Trophoblast cell (in vitro differentiated cells and primary cell): ENCODE data around the gene PIR.

Experiments used
- DNase-seq, 2 donors: peaks; one replicate each; pipeline ENCODE4 v3.0.0-alpha.2; 2016
- H2AFZ ChIP-seq: 2 replicates; pipeline ENCODE4 v1.6.1; 2013; ENCODE audit warnings: low read length, moderate library complexity, mild to moderate bottlenecking; ENCODE audit not compliant: insufficient read depth, poor library complexity
- H2AK5ac ChIP-seq: 2 replicates; pipeline ENCODE4 v1.6.1; 2013; ENCODE audit warnings: mild to moderate bottlenecking, low read length
- H2BK120ac ChIP-seq: 2 replicates; pipeline ENCODE4 v1.6.1; 2013; ENCODE audit warnings: low read length, mild to moderate bottlenecking, moderate library complexity; ENCODE audit not compliant: insufficient read depth, poor library complexity
- H2BK12ac ChIP-seq: 2 replicates; pipeline ENCODE4 v1.6.1; 2013; ENCODE audit warnings: mild to moderate bottlenecking, low read length, moderate library complexity
- H2BK5ac ChIP-seq: 2 replicates; pipeline ENCODE4 v1.6.1; 2013; ENCODE audit warnings: low read length, low read depth, moderate library complexity, mild to moderate bottlenecking; ENCODE audit not compliant: poor library complexity
- H3K14ac ChIP-seq: 2 replicates; pipeline ENCODE4 v1.6.1; 2013; ENCODE audit warnings: mild to moderate bottlenecking, low read length
- H3K18ac ChIP-seq: 2 replicates; pipeline ENCODE4 v1.6.1; 2013; ENCODE audit warnings: mild to moderate bottlenecking, low read length
- H3K23ac ChIP-seq: 2 replicates; pipeline ENCODE4 v1.6.1; 2013; ENCODE audit warnings: low read length
- H3K27ac ChIP-seq: 2 replicates; pipeline ENCODE4 v1.5.1; 2013; ENCODE audit warnings: low read depth, mild to moderate bottlenecking, inconsistent platforms, low read length, moderate library complexity
- H3K27me3 ChIP-seq: 2 replicates; pipeline ENCODE4 v1.6.1; 2013; ENCODE audit warnings: inconsistent platforms, mild to moderate bottlenecking, low read length, moderate library complexity; ENCODE audit not compliant: insufficient read depth
- H3K36me3 ChIP-seq, 2 experiments: 1 replicate in 1 of 2; 2 replicates in 1 of 2; pipeline ENCODE4 v1.6.1; 2013; ENCODE audit warnings: low read length in 2 of 2, mild to moderate bottlenecking in 2 of 2, moderate library complexity in 1 of 2; ENCODE audit not compliant: insufficient read depth in 2 of 2, control insufficient read depth in 1 of 2
- H3K4ac ChIP-seq: 2 replicates; pipeline ENCODE4 v1.6.1; 2013; ENCODE audit warnings: low read depth, mild to moderate bottlenecking, low read length, moderate library complexity
- H3K4me1 ChIP-seq, 2 experiments: 1 replicate in 1 of 2; 2 replicates in 1 of 2; pipeline ENCODE4 v1.6.1; 2013; ENCODE audit warnings: low read length in 2 of 2, mild to moderate bottlenecking in 2 of 2, moderate library complexity in 1 of 2; ENCODE audit not compliant: insufficient read depth in 2 of 2, control insufficient read depth in 1 of 2
- H3K4me2 ChIP-seq: 2 replicates; pipeline ENCODE4 v1.6.1; 2013; ENCODE audit warnings: inconsistent platforms, mild to moderate bottlenecking, low read length, moderate library complexity
- H3K4me3 ChIP-seq: 2 replicates; pipeline ENCODE4 v1.5.1; 2013; ENCODE audit warnings: mild to moderate bottlenecking, low read depth, low read length, inconsistent platforms
- H3K79me1 ChIP-seq: one replicate; pipeline ENCODE4 v1.6.1; 2013; ENCODE audit warnings: low read length
- H3K79me2 ChIP-seq: 2 replicates; pipeline ENCODE4 v1.6.1; 2013; ENCODE audit warnings: low read length, mild to moderate bottlenecking; ENCODE audit not compliant: control insufficient read depth, insufficient read depth, poor library complexity
- H3K9ac ChIP-seq: 2 replicates; pipeline ENCODE4 v1.6.1; 2013; ENCODE audit warnings: mild to moderate bottlenecking, low read length
- H3K9me3 ChIP-seq: 2 replicates; pipeline ENCODE4 v1.6.1; 2013; ENCODE audit warnings: low read depth, mild to moderate bottlenecking, control low read depth, inconsistent platforms, low read length; ENCODE audit not compliant: insufficient read depth
- H4K12ac ChIP-seq: 2 replicates; pipeline ENCODE4 v1.6.1; 2013; ENCODE audit warnings: low read depth, mild to moderate bottlenecking, low read length, moderate library complexity
- H4K8ac ChIP-seq: 2 replicates; pipeline ENCODE4 v1.6.1; 2013; ENCODE audit warnings: low read depth, mild to moderate bottlenecking, low read length, moderate library complexity
- H4K91ac ChIP-seq: one replicate; pipeline ENCODE4 v1.6.1; 2013; ENCODE audit warnings: low read depth, mild to moderate bottlenecking, low read length, moderate library complexity
- WGBS: extraction: QIAGEN DNeasy Blood & Tissue Kit; methylation state at CpG from one replicate; pipeline ENCODE4 v1.1.7; 2013; ENCODE audit warnings: missing lambda C conversion rate; ENCODE audit not compliant: insufficient read length, insufficient coverage; ENCODE audit errors: extremely low coverage; 5-methylcytosine and 5-hydroxymethylcytosine counted together

PIR gene

DNA sequence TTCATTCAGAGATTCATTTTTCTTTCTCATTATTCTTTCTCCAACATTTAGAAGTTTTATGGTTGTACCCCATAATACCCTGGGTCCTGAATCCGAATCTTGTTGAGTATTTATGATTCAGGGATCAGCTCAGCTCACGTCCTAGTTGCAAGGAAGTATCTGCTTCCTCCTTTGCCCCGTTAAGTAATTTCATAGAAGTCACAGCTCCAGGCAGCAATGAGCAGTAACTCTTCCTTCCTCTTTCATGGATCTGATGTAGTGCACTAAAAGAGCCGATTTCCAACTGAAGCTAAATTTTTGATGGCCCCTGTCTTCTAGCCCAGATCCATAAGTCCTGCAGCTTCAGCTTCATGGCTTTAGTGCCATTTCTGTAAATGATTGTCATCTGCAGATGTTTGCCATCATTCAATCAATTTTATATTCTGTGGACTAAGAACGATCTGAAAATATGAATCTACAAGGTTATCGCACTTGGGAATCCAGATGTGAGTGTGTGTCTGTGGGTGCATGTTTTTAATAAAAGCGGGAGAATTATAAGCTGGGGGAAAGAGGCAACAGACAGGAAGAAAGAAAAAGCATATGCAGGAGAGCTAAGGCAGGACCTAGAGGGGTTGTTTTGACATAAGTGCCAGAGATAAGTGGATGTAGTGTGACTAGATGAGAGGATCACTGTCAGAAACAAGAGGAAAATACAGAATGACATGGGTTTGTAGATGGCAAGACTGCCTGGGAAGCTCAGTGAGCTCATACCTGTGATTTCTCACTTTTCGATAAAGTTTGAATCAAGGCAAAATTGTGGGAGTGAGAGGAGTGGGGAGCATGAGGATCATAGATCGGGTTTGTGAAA, 126.4 kb downstream of the PIR start:
- H2BK120ac ChIP-seq: no peak overlapping the region
- no peak overlapping the region for H3K4me2 ChIP-seq
- WGBS: no CpG with 5 or more reads among the region's 9 CpGs
- H2BK12ac ChIP-seq: no peak overlapping the region
- H3K4me1 ChIP-seq: no peaks in the 10 kb centered on the region
- H2AK5ac ChIP-seq: no peak overlapping the region
- no peak overlapping the region for H2BK5ac ChIP-seq
- H2AFZ ChIP-seq: no peak overlapping the region
- no peaks in the 10 kb centered on the region for H3K36me3 ChIP-seq
- H3K27me3 ChIP-seq: no peaks in the 10 kb centered on the region
- H3K79me2 ChIP-seq: no peaks in the 10 kb centered on the region
- no peak overlapping the region for H4K91ac ChIP-seq
- H3K4me3 ChIP-seq: no peak overlapping the region
- H4K8ac ChIP-seq: no peak overlapping the region
- no peak overlapping the region for H3K14ac ChIP-seq
- no peak for DNase-seq
- no peak overlapping the region for H3K27ac ChIP-seq
- H3K4ac ChIP-seq: no peak overlapping the region
- no peaks in the 10 kb centered on the region for H3K79me1 ChIP-seq
- no peak overlapping the region for H3K9ac ChIP-seq
- no peak overlapping the region for H4K12ac ChIP-seq
- no peak overlapping the region for H3K23ac ChIP-seq
- H3K9me3 ChIP-seq: no peaks in the 10 kb centered on the region
- no peak overlapping the region for H3K18ac ChIP-seq

DNA sequence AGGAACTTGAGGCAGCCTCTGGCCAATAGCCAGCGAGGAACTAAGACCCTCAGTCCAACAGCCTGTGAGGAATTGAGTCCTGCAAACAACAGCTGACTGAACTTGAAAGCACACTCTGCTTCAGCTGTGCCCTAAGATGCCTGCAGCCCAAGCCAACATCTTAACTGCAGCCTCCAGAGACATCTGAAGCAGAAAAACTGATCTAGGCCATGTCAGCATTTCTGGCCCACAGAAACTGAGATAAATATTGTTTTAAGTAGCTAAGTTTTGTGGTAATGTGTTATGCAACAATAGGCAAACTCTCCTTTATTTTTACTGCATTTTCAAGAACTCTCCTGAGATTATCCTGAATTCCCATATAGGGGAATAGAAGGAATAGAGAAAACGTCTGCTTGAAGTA, 133.4 kb downstream of the PIR start:
- Histone ChIP-seq H3K27me3 (no peaks in the 10 kb centered on the region), H3K14ac (no peak overlapping the region), H4K8ac (no peak overlapping the region), H3K4ac (no peak overlapping the region), H2AK5ac (no peak overlapping the region), H3K4me1 (no peaks in the 10 kb centered on the region), H3K23ac (no peak overlapping the region), H3K79me2 (no peaks in the 10 kb centered on the region), H3K4me2 (no peak overlapping the region), H3K36me3 (no peaks in the 10 kb centered on the region), H2AFZ (no peak overlapping the region), H3K79me1 (no peaks in the 10 kb centered on the region), H3K4me3 (no peak overlapping the region), H3K9me3 (no peaks in the 10 kb centered on the region), H3K9ac (no peak overlapping the region), H2BK5ac (no peak overlapping the region), H2BK120ac (no peak overlapping the region), H4K91ac (no peak overlapping the region), H3K27ac (no peak overlapping the region), H4K12ac (no peak overlapping the region), H2BK12ac (no peak overlapping the region), H3K18ac (no peak overlapping the region)
- DNase-seq: no peak
- no CpG with 5 or more reads among the region's 2 CpGs for WGBS

DNA sequence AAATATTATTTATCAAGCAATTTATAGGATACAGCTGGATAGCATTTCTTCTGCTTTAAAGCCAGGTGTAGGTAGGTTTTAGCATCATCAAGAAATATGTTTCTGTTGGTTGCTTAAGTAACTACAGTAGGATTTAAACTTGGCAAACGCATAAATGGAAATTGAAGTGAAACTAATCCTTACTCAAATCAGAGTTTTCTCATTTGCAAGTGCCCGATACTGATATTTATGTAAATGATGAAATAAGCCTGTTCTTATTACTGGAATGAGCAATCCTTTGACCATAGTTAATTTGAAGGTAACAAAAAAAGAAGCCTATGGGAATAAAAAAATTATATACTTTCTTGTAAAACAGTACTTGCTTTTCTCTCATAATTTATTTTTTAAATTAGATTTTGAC, 134.6 kb downstream of the PIR start:
- Histone ChIP-seq H2AK5ac (no peak overlapping the region), H3K79me2 (no peaks in the 10 kb centered on the region), H4K12ac (no peak overlapping the region), H3K4me2 (no peak overlapping the region), H3K14ac (no peak overlapping the region), H3K27ac (no peak overlapping the region), H3K36me3 (no peaks in the 10 kb centered on the region), H2BK5ac (no peak overlapping the region), H3K4ac (no peak overlapping the region), H3K4me1 (no peaks in the 10 kb centered on the region), H3K27me3 (no peaks in the 10 kb centered on the region), H3K79me1 (no peaks in the 10 kb centered on the region), H3K23ac (no peak overlapping the region), H3K4me3 (no peak overlapping the region), H4K91ac (no peak overlapping the region), H2BK120ac (no peak overlapping the region), H2BK12ac (no peak overlapping the region), H3K18ac (no peak overlapping the region), H3K9ac (no peak overlapping the region), H2AFZ (no peak overlapping the region), H3K9me3 (no peaks in the 10 kb centered on the region), H4K8ac (no peak overlapping the region)
- no CpG with 5 or more reads among the region's 2 CpGs for WGBS
- no peak for DNase-seq

DNA sequence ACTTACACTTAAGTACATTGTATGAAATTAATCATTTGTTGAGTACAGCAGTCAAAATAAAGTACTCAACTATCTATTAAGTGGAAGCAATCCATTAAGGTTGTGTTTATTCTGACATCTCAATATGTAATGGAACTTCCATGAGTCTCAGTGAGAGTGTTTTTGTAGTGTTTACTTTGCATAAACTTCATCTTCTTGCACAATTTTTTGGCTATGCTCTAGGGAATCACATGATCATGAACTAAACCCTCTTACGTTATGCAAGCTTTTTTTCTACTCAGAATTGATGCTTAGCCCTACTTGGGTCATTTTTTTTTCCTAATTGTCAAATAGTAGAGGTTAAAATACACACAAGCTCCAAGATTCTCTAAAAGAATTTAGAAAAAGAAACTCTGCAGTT, 136.7 kb downstream of the PIR start:
- Histone ChIP-seq H3K79me2 (no peaks in the 10 kb centered on the region), H3K27ac (no peak overlapping the region), H3K27me3 (no peaks in the 10 kb centered on the region), H2AK5ac (no peak overlapping the region), H3K4me2 (no peak overlapping the region), H2BK120ac (no peak overlapping the region), H4K12ac (no peak overlapping the region), H3K4me3 (no peak overlapping the region), H3K14ac (no peak overlapping the region), H2AFZ (no peak overlapping the region), H4K8ac (no peak overlapping the region), H3K79me1 (no peaks in the 10 kb centered on the region), H3K23ac (no peak overlapping the region), H2BK5ac (no peak overlapping the region), H2BK12ac (no peak overlapping the region), H3K9me3 (no peaks in the 10 kb centered on the region), H3K36me3 (no peaks in the 10 kb centered on the region), H4K91ac (no peak overlapping the region), H3K9ac (no peak overlapping the region), H3K18ac (no peak overlapping the region), H3K4ac (no peak overlapping the region), H3K4me1 (no peaks in the 10 kb centered on the region)
- no peak for DNase-seq
- WGBS: no CpG with 5 or more reads among the region's 1 CpG
